Kidney capillary endothelial cell (primary cell): ENCODE data around the gene FAAH.
"Not testable (repeated sequence)": the region's sequence is repeated elsewhere in the genome, so short reads cannot be mapped to it uniquely, and the experiment has no call there.

Experiments
- DNase-seq: peaks from one replicate; pipeline ENCODE4 v3.0.0-alpha.2; 2018; ENCODE audit warnings: low spot score

Gene FAAH

DNA sequence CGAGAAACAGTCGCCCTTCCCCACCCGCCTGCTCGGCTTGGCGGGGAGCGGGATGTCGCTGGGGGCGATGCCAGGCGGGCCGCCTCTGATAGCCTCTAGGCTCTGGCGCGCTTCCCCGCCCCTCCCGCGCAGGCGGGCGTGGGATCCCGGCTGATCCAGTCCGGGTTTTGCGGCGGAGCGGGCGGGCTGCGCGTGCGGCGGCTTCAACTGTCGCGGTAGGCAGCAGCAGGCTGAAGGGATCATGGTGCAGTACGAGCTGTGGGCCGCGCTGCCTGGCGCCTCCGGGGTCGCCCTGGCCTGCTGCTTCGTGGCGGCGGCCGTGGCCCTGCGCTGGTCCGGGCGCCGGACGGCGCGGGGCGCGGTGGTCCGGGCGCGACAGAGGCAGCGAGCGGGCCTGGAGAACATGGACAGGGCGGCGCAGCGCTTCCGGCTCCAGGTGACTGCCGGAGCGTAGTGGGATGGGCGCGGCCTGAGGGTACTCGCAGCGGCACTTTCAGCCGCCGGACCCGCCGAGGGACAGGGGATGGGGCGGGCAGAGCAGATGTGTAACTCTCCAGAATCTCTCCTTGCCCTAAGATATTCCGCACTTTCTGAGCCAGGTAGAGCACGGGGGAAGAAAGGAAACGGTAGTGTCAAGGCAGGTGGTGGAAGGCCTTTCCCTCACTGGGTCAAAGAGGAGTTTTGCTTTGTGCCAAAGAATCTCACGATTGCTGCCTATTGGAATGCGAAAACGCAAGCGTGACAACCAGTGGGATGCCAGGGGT is at the start of gene FAAH:
Gene FAAH (plus strand): TSS at position 210 of the 764 bp plus-strand sequence. CDS start 32 bp downstream, at position 242.
- DNase-seq, result no peak

DNA sequence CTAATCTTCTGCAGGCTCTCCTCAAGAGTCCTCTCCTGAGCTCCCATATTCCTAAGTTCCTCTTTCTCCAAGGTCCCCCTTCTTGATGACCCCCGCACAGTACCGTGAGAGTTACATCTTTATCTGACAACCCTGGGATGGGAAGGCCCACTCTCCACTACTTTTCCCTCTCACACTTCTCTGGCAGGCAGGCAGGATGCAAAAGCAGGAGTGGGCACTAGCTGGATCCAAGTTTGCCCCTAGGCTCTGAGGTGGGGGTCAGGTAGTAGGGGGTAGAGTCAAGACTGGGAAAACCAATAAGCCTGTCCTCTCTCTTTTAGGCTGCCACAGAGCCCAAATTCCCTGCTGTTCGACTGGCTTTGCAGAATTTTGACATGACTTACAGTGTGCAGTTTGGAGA is 49.6 kb upstream of the FAAH start:
- no peak for DNase-seq

DNA sequence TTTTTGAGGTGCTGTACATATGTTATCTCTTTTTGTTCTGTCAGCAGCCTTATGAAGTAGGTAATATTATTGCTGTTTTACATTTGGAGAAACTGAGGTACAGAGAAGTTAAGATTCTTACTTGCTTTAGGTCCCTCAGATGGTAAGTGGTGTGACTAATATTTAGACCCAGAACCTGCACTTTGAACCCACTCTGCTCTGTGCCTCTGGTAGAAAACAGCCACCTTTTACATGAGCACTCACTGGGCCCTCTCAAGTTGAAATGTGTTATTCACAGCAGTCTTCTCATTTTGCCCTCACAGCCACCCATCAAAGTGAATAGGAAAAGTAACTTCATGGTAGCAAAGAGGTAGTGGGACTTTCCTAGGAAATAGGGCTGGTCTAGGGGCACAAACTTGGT is 48.8 kb upstream of the FAAH start:
- no peak for DNase-seq

DNA sequence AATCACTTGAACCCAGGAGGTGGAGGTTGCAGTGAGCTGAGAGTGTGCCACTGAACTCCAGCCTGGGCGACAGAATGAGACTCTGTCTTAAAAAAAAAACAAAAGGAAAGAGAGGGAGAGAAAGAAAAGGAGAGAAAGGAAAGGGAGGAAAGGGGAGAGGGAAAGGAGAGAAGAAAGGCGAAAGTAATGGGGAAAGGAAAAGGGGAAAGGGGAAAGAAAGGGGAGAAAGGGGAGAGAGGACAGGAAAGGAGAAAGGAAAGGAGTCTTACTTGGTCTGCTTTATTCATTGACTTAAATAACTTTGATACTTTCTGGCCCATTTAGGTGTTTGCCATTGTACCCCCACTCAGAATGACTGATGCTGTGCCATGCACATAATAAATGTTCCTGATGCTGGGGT is 41.8 kb upstream of the FAAH start:
- no peak for DNase-seq

DNA sequence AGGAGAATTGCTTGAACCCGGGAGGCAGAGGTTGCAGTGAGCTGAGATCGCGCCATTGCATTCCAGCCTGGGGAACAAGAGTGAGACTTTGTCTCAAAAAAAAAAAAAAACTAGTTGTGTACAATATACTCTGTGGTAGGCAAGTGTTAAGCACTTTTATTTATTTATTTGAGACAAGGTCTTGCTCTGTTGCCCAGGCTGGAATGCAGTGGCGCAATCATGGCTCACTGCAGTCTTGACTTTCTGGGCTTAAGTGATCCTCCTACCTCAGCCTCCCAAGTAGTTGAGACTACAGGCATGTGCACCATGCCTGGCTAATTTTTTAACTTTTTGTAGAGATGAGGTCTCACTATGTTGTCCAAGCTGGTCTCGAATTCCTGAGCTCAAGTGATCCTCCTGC is 38.2 kb upstream of the FAAH start:
- not testable (repeated sequence) for DNase-seq

DNA sequence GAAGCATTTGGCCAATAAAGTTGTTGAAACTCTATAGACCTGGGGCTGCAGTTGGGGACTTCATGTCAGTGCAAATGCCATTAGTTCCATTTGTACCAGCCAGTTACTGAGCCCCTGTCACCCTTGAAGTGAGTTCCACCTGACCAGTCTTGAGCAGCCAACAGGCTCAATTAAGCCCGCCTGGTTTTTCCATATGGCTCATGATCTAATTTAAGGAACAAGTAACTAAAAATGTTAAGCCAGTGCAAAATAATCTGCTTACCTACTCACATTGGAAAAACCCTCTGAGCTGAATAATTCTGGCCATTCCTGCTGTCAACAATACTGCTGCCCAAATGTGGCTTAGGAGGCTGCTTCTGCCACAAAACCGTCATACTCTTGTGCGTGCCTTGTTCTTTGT is 32.0 kb upstream of the FAAH start:
- DNase-seq, result no peak

DNA sequence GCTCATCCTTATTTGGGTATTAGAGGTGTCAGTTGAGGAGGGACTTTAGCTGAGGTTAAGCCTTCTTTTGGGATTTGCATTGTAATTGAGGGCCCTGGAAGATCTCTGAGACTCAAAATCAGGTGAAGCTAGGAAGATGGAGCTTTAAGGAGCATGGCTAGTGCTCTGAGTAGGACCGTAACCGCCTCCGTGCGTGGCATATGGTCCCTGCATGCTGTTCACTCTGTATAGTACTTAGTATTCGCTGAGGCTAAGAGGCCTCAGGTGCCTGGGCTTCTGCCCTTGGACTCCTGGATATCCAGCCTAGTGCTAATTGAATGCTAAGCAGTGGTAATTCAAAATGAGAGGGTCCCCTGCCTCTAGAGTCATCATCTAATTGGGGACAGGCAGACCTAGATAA is 31.0 kb upstream of the FAAH start:
- no peak for DNase-seq

DNA sequence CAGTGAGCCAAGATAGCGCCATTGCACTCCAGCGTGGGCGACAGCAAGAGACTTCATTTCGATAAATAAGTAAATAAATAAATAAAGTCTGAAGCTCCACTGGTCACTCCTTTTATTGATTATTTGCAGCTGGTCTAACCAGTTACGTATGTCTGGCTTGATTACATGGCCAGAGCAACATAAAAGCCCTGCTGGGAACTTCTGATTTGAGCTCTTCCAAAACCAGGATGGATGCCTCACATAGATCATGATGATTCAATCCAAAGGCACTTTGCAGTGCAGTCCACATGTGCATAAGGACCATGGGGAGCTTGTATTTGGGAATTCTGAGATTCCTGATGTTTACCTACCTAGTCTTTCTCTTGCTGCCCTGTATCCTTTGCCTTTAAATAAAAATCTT is 29.5 kb upstream of the FAAH start:
- DNase-seq, result no peak

DNA sequence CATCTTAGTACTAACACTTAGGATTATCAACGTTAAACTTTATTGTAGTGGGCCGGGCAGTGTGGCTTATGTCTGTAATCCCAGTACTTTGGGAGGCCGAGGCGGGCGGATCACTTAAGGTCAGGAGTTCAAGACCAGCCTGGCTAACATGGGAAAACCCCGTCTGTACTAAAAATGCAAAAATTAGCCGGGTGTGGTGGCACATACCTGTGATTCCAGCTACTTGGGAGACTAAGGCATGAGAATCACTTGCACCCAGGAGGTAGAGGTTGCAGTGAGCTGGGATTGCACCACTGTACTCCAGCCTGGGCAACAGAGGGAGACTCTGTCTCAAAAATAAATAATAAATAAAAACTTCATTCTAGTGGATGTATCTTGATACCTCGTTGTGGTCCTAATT is 28.3 kb upstream of the FAAH start:
- DNase-seq, result not testable (repeated sequence)

DNA sequence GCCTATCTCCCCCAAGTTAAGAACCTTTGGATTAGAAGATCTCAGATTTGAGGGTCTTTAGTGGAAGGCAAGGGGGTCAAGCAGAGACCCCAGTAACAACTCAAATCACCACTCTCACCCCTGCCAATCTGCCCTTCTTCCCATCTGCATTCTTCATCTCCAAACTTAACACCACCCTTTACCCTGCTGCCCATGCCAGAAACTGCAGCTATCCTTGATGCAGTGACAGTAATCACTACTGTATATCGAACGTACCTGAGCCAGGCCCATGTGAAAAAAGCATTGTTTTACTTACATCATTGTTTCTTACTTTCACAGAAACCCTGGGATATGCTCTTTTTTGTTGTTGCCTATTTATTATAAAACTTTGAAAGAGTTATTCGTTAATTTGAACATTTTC is 27.0 kb upstream of the FAAH start:
- DNase-seq, result no peak

DNA sequence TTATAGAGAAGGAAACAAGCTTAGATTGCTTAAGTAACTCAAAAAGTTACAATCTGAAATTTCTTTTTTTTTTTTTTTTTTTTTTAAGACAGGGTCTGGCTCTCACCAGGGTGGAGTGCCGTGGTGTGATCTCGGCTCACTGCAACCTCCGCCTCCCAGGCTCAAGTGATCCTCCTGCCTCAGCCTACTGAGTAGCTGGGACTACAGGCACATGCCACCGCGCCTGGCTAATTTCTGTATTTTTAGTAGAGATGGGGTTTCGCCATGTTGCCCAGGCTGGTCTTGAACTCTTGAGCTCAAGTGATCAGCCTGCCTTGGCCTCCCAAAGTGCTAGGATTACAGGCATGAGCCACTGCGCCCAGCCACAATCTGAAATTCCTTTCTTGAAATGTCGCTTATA is 26.4 kb upstream of the FAAH start:
- not testable (repeated sequence) for DNase-seq

DNA sequence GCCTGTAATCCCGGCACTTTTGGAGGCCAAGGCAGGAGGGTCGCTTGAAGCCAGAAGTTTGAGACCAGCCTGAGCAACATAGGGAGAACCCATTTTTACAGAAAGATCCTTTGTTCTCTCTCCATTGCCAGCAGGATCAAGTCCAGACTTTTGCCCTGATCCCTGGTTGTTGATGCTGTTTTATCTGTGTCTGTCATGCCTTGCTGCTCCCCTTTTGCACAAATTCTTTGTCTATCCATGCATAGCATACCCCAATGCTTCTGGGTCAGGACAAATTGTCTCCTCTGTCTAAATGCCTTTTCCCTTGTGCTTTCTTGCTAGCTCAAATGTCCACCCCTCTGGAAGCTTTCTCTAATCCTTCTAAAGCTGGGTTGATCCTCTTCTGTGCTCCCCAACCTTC is 25.3 kb upstream of the FAAH start:
- no peak for DNase-seq

DNA sequence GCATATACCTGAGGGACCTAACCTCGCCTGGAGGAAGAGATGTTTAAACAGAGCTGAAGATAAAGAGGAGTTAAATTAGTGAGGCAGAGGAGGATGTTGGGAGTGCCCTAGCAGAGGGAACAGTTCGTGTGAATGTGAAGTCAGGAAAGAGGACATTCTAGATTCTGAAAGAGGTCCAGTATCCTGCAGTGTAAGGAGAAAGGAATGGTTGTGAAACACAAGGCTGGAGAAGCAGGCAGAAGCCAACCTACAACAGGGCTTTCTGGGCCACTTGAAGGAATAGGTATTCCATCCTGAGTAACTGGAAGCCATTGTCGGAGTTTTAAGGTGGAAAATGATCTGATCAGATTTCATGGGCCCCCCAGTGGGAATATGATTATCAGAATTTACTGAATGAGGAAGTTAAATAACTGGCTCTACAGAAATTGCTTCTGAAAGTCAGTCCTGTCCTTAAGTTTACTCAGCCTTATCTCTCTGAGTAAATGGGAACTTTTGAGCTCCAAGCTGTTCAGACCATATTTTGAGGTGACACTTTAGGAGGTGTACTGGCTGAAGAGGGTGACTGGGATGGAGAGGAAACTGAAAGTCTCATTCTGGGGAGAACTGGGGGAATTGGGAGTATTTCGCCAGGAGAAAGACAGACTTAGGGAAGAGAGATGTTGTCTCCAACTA is 24.4 kb upstream of the FAAH start:
- no peak for DNase-seq

DNA sequence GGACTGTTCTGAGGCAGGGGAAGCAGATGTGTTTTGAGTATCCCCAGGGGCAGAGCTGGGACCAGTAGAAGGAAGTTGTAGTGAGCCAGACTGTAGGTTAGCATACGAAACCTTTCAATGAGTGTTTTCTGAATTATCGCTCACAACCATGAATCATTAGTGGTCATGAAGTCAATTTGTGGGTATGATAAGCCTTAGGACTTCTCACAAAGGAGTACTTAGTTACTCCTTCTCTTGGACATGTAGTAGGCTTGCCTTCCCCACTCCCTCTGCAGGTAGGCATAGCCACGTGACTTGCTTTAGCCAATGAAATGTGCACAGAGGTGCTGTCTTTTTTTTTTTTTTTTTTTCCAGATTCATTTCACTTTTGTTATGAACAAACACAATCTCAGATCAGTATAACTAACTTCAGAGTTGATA is 23.9 kb upstream of the FAAH start:
- DNase-seq, result no peak

DNA sequence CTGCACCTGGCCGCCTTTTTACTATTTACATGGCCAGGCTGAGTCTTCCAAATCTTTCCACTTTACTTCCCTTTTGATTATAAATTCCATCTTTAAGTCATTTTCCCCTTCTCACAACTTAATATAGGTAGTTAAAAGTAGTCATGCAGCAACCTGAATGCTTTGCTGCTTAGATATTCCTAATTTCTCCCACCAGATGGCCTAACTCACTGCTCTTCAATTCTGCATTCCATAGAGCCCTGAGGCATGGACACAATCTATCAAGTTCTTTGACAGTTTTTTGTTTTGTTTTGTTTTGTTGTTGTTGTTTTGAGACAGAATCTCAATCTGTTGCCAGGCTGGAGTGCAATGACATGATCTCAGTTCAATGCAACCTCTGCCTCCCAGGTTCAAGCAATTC is 21.7 kb upstream of the FAAH start:
- no peak for DNase-seq

DNA sequence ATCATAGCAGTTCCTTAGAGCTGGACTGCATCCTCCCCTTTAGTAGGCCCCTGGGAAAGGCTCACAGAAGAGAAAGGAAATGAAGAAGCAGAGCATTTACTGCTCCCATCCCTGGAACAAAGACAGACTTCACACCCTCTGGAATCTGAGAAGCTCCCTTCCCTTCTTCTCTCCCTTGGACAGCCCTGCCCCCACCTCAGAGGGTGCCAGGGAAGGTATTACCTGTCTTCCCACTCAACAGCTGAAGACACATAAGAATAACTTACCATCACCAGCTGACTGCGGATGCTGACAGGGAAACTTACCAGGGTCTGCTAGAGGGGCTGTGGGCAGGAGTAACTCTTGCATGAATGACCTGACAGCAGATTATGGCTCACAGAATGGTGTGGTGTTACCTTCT is 14.1 kb upstream of the FAAH start:
- DNase-seq, result no peak

DNA sequence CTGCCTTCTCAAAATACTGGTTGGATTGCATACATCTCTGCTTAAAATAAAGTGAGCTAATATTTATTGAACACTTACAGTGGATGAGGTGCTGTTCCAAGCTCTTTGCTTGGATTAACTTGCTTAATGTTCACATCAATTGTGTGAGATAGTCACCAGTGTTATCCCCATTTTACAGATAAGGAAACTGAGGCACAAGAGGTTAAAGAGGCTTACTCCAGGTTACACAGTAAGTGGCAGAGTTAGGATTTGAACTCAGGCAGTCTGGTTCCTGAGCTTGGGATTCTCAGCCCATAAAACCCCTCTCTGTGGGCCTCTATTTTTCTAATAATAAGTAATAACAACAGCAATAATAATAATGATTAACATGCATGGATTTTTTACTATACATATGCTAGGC is 13.6 kb upstream of the FAAH start:
- no peak for DNase-seq

DNA sequence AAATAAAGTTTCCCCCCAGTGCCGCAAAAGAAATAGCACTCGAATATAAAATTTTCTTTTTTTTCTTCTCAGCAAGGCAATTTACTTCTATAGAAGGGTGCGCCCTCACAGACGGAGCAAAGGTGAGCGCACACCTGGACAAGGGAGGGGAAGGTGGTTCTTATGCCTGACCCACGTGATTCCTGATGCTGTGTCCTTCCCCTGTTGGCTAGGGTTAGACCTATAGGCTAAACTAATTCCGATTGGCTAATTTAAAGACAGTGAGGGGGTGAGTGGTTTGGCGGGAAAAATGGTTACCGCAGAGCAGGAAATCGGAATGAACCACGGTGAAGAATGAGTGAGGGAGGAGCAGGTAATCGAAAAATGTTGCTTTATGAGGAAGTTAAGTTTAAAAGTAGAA is 607 bp upstream of the FAAH start:
- no peak for DNase-seq

DNA sequence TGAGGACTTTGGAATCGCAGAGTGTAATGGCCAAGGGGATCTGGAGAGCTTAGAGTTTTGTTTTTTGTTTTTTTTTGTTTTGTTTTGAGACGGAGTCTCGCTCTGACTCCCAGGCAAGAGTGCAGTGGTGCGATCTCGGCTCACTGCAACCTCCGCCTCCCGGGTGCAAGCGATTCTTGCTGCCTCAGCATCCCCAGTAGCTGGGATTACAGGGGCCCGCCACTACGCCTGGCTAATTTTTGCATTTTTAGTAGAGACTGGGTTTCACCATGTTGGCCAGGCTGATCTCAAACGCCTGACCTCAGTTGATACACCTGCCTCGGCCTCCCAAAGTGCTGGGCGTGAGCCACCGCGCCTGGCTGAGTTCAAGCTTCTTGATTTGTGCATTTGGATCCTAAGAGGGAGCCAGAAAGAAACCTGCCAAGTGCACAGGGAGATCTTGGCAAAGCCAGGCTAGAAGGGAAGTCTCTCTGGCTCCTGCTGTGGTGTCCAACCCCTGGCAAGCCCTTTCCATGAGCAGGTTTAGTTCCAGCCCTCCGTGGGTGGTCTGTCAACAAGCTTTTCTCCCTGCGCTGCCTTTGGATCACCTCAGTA is 852 bp downstream of the FAAH start:
- no peak for DNase-seq

DNA sequence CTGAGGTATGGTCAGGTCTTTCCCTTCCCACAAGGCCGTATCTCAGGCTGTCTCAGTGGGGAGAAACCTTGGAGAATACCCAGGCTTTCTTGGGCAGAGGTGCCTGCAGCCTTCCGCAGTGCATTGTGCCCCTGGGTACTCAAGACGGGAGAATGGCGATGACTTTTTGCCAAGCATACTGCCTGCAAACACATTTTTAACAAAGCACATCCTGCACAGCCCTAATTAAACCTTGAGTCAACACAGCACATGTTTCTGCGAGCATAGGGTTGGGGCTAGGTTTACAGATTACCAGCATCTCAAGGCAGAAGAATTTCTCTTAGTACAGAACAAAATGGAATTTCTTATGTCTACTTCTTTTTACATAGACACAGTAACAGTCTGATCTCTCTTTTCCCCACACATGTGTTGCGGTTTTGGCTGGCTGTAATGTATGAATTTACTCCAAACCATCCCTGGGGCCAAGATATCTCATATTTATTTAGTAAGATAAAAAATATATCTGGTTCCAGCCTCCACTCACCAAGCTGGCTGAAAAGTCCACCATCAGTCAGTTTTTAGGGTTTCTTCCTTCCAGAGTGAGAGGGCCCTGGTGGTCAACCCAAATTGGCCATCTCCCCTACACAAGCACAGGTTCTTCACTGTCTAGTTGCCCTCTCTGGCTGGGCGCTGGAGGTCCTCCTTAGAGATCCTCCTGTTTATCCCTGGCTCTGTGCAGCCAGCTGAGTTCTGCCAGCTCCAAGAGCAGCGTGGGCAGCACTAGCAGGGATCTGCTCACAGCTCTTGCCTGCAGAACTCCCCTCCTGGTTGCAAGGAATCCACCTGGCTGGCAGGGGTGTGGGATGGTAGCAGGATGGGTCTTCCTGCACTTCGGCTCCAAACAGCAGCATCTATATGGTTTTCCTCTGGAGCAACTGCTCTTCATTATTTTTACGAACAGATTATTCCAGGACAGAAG is 2.6 kb downstream of the FAAH start:
- no peak for DNase-seq

DNA sequence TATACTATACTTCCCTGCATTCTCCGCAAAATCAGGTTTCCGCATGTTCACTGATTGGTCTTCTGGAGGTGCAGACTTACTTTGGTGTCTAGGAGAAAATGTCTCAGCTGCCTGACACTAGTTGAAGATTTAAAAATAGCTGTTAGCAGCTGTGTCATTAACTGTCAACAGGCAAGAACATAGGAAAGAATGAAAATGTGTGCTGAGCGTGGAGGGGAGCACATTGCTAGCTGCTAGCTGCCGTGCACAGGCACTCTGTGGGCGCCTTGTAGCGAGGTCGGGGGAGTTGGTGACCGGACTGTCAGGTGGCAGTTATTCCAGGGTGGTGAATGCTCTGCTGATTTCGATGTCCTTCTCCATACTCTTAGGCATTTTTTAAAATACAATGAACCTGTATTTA is 5.2 kb downstream of the FAAH start:
- no peak for DNase-seq

DNA sequence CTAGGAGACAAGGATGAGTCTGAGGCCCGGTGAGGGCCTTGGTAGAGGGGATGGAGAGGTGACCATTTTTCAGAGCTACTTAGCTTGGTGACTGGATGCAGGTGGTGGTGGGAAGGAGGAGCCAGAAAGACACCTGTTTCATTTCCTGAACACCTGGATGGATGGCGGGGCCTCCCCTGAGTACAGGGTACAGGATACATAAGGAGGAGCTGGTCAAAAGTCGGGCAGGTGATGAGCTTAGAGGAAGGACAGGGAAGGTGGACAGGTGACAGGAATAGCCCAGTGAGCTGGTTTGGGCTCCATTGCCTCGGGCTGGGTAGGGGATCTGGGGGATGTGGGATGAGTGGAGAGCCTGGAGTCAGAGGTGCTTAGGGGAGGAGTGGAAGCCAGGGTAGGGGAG is 6.3 kb downstream of the FAAH start:
- DNase-seq, result no peak
